GM18498 (cell line): Measurements from ENCODE around the gene RASGRP3.
A peak's percentile ranks its signal among the peaks of the same experiment; 100 is the strongest.

Experiments
- ATAC-seq: cut with Tn5 transposase; IDR thresholded peaks from one replicate; pipeline ENCODE4 v1.9.1; 2021; ENCODE audit warnings: mild to moderate bottlenecking, moderate library complexity; ENCODE audit not compliant: unreplicated experiment

RASGRP3 gene

GRCh38 chr2:33573657-33574056 lies 97.2 kb downstream of the RASGRP3 start:
- no peak for ATAC-seq

GRCh38 chr2:33577084-33577483 lies 100.6 kb downstream of the RASGRP3 start:
- ATAC-seq, result no peak

- no peak for ATAC-seq
Observed at GRCh38 chr2:33577668-33578067, 101.2 kb downstream of the RASGRP3 start.

- ATAC-seq, result no peak
Observed at GRCh38 chr2:33579227-33579626, 102.8 kb downstream of the RASGRP3 start.

GRCh38 chr2:33581872-33582271 lies 105.4 kb downstream of the RASGRP3 start:
- ATAC-seq, result no peak

- ATAC-seq, result no peak
Observed at GRCh38 chr2:33583194-33583938, 106.9 kb downstream of the RASGRP3 start.

GRCh38 chr2:33586766-33587165 lies 110.3 kb downstream of the RASGRP3 start:
- ATAC-seq, result no peak

- ATAC-seq, result no peak
Observed at GRCh38 chr2:33588232-33588631, 111.8 kb downstream of the RASGRP3 start.

- ATAC-seq, result no peak
Observed at GRCh38 chr2:33589444-33589843, 113.0 kb downstream of the RASGRP3 start.

- ATAC-seq, result no peak
Observed at GRCh38 chr2:33595385-33595784, 118.9 kb downstream of the RASGRP3 start.

- no peak for ATAC-seq
Observed at GRCh38 chr2:33597026-33597425, 120.6 kb downstream of the RASGRP3 start.

- ATAC-seq, result peak; percentile 51
Observed at GRCh38 chr2:33598561-33599174, 122.2 kb downstream of the RASGRP3 start.

- ATAC-seq, result peak; percentile 93
Observed at GRCh38 chr2:33599175-33599942, 122.9 kb downstream of the RASGRP3 start, which contains the start of gene FAM98A. Gene FAM98A, minus strand, starts transcription at chr2:33599299. Its CDS starts 78 bp downstream, at chr2:33599221.

- ATAC-seq, result no peak
Observed at GRCh38 chr2:33599943-33600192, 123.4 kb downstream of the RASGRP3 start.

- ATAC-seq, result no peak
Observed at GRCh38 chr2:33602201-33602830, 125.9 kb downstream of the RASGRP3 start.

GRCh38 chr2:33603416-33603815 lies 127.0 kb downstream of the RASGRP3 start:
- no peak for ATAC-seq

- ATAC-seq, result no peak
Observed at GRCh38 chr2:33605056-33605455, 128.6 kb downstream of the RASGRP3 start.

- ATAC-seq, result no peak
Observed at GRCh38 chr2:33606100-33606499, 129.7 kb downstream of the RASGRP3 start.

- ATAC-seq, result no peak
Observed at GRCh38 chr2:33606622-33607021, 130.2 kb downstream of the RASGRP3 start.

- ATAC-seq, result no peak
Observed at GRCh38 chr2:33607251-33607721, 130.8 kb downstream of the RASGRP3 start.

- ATAC-seq, result no peak
Observed at GRCh38 chr2:33607905-33608304, 131.5 kb downstream of the RASGRP3 start.
